GM12865 (cell line): ENCODE data around the gene SERPINA12.

Experiments used
- DNase-seq: peaks from one replicate; pipeline ENCODE4 v3.0.0; 2010; ENCODE audit warnings: low read depth
- H3K4me3 ChIP-seq: 2 replicates; pipeline ENCODE4 v1.5.1; 2011; ENCODE audit warnings: mild to moderate bottlenecking, low read depth, low read length, control low read depth
- TF ChIP-seq, protein P1 (sequence below): IDR thresholded peaks from 2 replicates; pipeline ENCODE4 v1.5.1; 2011; ENCODE audit warnings: low read length, control low read depth, low read depth, inconsistent platforms; ENCODE audit not compliant: insufficient read depth; ENCODE audit errors: missing control alignments

SERPINA12 gene

GRCh38 chr14:94548131-94548998, 39.1 kb upstream of the SERPINA12 start:
- TF ChIP-seq, protein P1, sequence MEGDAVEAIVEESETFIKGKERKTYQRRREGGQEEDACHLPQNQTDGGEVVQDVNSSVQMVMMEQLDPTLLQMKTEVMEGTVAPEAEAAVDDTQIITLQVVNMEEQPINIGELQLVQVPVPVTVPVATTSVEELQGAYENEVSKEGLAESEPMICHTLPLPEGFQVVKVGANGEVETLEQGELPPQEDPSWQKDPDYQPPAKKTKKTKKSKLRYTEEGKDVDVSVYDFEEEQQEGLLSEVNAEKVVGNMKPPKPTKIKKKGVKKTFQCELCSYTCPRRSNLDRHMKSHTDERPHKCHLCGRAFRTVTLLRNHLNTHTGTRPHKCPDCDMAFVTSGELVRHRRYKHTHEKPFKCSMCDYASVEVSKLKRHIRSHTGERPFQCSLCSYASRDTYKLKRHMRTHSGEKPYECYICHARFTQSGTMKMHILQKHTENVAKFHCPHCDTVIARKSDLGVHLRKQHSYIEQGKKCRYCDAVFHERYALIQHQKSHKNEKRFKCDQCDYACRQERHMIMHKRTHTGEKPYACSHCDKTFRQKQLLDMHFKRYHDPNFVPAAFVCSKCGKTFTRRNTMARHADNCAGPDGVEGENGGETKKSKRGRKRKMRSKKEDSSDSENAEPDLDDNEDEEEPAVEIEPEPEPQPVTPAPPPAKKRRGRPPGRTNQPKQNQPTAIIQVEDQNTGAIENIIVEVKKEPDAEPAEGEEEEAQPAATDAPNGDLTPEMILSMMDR, result no peak
- no peak overlapping the region for H3K4me3 ChIP-seq
- no peak for DNase-seq

DNA sequence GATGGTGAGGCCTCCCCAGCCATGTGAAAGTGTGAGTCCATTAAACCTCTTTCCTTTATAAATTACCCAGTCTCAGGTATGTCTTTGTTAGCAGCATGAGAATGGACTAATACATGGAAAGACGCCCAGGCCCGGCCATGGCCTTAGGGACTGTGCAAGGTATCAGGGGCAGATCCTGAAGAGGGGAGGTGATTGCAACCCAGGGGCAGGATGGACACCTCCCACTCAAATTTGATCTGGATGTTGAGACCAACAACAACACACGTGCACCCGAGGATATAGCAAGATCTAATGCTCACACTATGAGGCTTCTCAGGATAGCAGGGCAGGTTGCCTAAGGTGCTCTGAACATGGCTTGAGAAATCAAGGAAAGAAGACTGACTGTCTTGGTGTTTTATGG, 38.5 kb upstream of the SERPINA12 start:
- TF ChIP-seq, protein P1, result no peak
- no peak for DNase-seq
- no peak overlapping the region for H3K4me3 ChIP-seq

DNA sequence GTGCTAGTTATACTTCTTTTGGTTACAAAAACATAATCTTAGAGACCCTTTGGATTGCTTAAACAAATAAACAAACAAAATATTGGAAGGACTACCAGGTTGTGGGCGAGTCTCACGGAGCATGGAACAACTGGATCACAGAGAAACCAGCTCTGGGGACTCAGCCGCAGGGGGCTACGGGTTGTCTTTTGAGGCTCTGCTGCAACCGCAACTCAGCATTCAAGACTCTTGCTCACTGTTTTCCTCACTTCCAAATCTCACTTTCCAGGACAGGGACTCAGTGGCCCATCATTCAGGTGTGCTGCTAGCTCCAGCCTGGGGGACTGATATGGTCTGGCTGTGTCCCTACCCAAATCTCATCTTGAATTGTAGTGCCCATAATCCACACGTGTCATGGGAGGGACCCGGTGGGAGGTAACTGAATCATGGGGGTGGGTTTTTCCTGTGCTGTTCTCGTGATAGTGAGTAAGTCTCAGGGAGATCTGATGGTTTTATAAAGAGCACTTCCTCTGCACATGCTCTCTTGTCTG, 37.9 kb upstream of the SERPINA12 start:
- no peak for DNase-seq
- no peak overlapping the region for H3K4me3 ChIP-seq
- TF ChIP-seq, protein P1, result no peak

DNA sequence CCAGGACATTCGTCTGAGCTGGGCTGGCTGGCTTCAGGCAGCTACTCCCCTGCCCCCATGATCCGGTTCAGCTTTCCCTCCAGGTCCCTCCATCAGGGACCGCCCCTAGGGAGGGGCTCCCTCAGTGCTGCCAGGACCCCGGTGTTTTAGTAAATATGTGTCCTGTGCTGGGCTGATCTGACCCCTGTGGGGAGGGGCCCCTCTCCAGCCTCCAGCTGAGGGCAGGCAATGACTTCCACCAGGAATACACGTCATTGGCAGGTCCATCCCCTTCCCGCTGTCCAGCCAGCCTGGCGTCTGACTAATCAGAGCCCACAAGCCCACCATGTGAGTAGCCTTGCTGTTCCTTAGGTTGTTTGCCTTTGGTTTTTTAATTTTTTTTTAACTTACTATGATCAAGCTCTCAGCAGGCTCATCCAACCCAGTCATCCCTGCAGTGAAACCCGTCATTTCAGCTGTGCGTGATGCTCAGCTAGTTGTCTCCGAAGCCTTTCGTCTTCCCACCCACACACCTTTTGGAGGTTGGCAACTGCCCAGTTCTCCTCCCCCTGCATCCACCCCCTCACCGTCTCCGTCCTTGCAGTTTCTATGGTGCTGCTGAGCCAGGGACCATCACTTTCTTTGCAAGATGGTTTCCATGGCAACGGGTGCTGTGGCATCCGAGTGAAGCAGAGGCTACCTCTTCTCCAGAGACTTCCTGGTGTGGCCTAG, 36.0 kb upstream of the SERPINA12 start:
- TF ChIP-seq, protein P1, result no peak
- no peak for DNase-seq
- no peak overlapping the region for H3K4me3 ChIP-seq

DNA sequence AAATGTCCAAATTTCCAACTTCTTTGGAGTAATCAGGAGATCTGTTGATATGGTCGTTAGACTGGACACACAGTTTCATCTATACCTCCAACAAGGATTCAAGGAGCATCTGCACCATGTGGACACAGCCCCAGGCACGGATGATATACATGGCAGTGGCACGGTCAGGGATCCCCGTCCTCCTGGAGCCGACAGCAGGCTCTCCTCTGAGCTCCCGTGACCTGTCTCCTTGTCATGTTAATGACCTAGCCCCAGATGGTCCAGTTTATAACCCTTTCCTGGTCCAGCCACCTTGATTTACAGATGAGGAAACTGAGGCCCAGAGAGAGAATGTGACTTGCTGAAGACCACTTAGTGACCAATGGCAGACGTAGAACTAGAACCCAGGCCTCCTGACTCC, 35.5 kb upstream of the SERPINA12 start:
- TF ChIP-seq, protein P1, result no peak
- H3K4me3 ChIP-seq, result no peak overlapping the region

DNA sequence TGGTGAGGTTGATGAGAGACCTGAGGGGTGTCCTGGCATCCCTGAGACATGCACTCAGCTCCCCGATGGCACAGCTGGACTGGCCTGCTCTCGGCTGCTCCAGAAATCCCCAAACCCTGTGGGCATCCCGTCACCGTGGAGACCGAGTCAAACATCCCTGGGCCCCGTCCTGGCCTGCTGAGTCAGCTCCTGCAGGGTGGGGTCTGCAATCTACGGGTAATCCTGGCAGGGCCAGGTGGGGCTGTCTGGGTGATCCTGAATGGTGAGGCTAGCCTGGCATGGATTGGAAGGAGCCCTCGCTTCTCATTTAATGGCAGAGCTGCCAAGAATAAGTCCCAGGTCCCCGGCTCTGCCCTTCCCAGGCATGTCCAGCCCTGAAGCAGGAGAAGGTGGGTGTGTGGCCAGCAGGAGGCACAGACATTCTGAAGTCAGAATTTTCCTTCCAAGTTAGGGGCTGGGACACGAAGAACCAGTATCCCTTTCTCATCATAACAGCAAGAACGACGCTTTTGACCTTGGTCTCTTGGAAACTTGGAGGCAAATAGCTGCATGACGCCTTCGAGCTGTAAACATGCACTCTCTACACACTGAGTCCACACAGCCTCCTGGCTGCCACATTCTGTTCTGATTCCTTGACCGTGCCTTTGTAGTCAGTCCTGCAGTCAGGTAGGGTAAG, 34.3 kb upstream of the SERPINA12 start:
- no peak for DNase-seq
- no peak overlapping the region for H3K4me3 ChIP-seq
- TF ChIP-seq, protein P1, result no peak

More for the DNA sequence above, 35.5 kb upstream of the SERPINA12 start:
- DNase-seq, result no peak
